ENCODE measurements around the gene CREB1.
"Not testable (repeated sequence)": the region's sequence is repeated elsewhere in the genome, so short reads cannot be mapped to it uniquely, and the experiment has no call there.

CREB1 gene

GRCh38 chr2:207621501-207622039 lies 91.8 kb downstream of the CREB1 start:
- DNase-seq: no peak

- DNase-seq: peak; percentile 45
These were observed 94.6 kb downstream of the CREB1 start for GRCh38 chr2:207624185-207625013.

- peak; percentile 95 for DNase-seq
These were observed 95.5 kb downstream of the CREB1 start, which contains the start of gene METTL21A for GRCh38 chr2:207625014-207625907. Gene METTL21A (minus strand): TSS chr2:207625394. CDS start chr2:207624375, 1,019 bp downstream.

- DNase-seq: no peak
These were observed 99.8 kb downstream of the CREB1 start for GRCh38 chr2:207629553-207629952.

GRCh38 chr2:207630491-207630890 lies 100.7 kb downstream of the CREB1 start:
- no peak for DNase-seq

- DNase-seq: no peak
These were observed 103.1 kb downstream of the CREB1 start for GRCh38 chr2:207632575-207633493.

- no peak for DNase-seq
These were observed 103.9 kb downstream of the CREB1 start for GRCh38 chr2:207633686-207634085.

- no peak for DNase-seq
These were observed 105.9 kb downstream of the CREB1 start for GRCh38 chr2:207635468-207636200.

- not testable (repeated sequence) for DNase-seq
These were observed 109.5 kb downstream of the CREB1 start for GRCh38 chr2:207639288-207639687.

GRCh38 chr2:207640160-207640559 lies 110.4 kb downstream of the CREB1 start:
- no peak for DNase-seq

- DNase-seq: no peak
These were observed 110.9 kb downstream of the CREB1 start for GRCh38 chr2:207640661-207641060.

- no peak for DNase-seq
These were observed 114.1 kb downstream of the CREB1 start for GRCh38 chr2:207643892-207644291.

- DNase-seq: not testable (repeated sequence)
These were observed 116.8 kb downstream of the CREB1 start for GRCh38 chr2:207646582-207646981.

Data from effector CD4-positive, alpha-beta T cell (primary cell).